ENCODE data around the gene GPR149.
"Not testable (repeated sequence)": the region's sequence is repeated elsewhere in the genome, so short reads cannot be mapped to it uniquely, and the experiment has no call there.

Gene GPR149

DNA sequence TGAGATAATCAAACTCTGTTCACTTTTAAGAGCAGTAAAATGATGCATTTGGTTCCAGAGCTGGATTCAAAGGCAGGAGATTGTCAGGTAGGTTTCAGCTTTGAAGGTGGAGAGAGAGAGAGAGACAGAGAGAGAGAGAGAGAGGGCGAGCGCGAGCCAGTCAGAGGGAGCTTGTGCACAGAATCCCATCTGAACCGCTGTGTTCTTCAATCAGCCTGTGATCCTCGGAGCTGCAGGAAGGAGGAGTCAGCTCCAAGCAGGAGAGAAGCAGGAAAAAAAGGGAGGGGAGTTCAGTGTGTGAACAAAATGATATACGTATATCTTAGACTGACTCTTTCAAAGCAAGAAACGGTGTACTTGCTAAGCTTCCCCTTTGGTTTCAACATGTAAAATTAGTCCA is at the start of gene GPR149:
TSS of gene GPR149 (minus strand) at position 177 of the 400 bp plus-strand sequence. CDS start 575 bp downstream, outside the sequence.
- no peak for DNase-seq (ENCODE audit: low read depth in 3 of 3)

DNA sequence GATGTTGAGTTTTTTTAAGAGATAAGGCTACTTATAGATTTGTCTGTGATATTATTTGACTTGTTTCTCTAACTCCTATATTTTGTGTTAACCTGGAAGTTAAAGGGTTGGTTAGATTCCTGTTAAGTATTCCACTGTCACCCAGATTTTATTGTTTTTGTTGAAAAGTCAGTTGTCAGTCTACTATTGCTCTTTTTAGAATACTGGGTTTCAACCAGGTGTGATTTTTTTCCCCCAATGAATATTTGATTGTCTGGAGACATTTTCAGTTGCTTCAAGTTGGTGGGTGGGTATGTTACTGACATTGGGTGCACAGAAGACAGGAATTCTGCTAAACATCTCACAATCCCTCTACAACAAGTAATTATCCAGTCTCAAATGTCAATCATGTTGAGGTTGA is 43.8 kb upstream of the GPR149 start:
- DNase-seq (ENCODE audit: low read depth in 3 of 3): no peak

- no peak for DNase-seq (ENCODE audit: low read depth in 3 of 3)
Observed at GRCh38 chr3:154469585-154469984, 39.6 kb upstream of the GPR149 start.

DNA sequence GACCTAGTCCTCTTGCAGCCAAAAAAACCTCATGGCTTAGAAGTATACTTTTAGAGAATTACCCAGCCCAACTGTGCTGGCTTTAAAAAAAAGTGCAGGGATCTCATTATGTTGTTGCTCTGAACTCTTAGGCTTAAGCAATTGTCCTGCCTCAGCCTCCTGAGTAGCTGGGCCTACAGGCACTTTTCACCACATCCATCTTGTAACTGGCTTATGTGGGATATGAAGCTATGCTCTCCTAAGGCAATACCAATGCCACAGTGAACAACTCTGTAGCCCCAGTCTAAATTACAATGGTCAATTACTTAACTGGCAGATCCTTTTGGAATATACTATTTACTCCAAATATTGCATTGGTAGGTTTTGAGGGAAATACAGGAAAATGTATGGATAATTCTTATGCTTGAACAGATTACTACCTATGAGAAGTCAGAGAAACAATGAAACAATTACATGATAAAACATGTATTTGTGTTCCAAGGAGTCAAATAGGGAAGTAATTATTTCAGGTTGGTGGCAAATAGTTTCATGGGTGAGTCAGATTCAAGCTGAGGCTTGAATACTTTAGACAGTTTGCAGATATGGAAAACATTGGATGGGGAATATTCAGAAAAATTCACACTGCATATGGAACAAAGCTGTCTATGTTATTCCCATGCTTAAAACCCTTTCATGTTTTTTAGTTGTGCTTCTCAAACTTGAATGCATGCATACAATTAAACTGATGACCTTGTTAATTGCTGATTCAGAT is 34.6 kb upstream of the GPR149 start:
- no peak for DNase-seq (ENCODE audit: low read depth in 3 of 3)

DNA sequence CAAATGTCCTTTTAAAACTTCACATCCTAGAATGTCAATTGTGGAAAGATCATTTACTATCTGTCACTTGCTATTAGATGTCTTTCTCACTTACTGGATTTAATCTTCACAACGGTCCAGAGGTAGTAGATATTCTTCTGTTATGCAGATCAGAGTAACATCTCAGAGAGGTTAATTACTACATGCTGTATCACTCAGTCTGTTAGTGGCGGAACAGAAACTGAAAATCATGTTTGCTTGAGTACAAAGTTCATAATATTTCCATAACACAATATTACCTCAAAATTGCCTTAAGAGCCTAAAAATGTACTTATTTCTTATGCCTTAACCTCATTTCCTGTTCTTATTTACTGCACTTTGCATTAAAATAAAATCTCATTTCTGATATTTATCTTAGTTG is 28.6 kb upstream of the GPR149 start:
- no peak for DNase-seq (ENCODE audit: low read depth in 3 of 3)

DNA sequence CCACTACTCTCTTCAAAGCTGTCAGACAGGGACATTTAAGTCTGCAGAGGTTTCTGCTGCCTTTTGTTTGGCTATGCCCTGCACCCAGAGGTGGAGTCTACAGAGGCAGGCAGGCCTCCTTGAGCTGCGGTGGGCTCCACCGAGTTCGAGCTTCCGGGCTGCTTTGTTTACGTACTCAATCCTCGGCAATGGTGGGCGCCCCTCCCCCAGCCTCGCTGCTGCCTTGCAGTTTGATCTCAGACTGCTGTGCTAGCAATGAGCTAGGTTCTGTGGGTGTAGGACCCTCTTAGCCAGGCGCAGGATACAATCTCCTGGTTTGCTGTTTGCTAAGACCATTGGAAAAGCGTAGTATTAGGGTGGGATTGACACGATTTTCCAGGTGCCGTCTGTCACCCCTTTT is 9.1 kb upstream of the GPR149 start:
- DNase-seq (ENCODE audit: low read depth in 3 of 3): not testable (repeated sequence)

DNA sequence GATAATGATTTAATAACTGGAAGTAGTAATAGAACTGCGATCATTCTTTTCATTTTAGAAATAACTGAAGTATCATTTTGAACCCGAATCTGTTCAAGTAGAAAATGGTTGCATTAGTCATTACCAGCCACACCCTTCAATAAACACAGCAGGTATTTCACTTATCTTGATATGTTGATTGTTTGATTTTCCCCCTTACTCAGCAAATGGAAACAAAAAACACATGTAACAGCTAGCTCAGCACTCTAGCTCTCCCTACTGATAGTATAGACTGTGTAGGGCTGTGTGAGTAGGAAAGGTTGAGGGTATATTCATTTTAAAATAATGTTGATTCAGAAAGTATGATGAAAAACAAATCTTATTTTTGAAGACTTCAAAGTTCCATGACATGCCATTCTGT is 1.1 kb upstream of the GPR149 start:
- no peak for DNase-seq (ENCODE audit: low read depth in 3 of 3)

DNA sequence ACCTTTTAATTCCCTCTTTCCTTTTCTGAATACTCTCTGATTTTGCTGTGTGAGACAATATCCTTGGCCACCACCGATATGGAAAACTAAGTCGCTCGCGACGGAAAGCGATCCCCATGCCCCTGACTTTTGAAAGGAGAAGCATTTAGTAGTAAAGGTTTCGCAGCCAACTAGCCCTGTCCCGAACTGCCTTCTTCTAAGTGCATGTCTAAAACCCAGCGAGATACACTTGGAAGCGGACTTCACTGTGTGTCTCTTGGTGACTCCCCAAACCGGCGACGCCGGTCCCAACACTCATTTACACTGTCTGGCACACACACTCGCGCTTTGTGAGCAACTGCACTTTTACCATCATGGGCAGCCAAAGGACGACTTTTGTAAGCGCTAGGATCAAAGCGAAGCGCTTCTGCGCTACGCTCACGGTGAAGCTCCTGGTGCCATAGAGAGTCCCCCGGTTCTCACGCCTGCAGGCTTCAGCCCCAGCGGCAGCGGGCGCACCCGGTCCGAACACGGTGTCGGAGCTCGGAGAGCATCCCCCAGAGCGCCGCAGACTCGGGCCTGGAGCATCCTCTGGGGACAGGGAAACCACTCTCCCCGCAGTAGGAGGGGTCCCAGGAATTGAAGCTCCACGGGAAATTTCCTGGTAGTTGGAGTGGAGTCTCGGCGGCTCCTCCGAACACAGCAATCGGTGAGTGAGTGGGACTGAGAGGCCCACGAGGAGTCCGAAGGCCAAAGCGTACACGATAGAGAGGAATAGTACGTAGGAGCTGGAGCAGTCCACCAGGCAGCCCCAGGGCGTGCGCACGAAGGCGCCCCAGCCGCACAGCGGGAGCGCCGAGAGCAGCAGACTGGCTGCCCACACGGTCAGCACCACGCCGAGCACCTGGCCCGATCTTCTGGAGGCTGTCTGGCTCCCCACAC is 1.4 kb downstream of the GPR149 start:
- no peak for DNase-seq (ENCODE audit: low read depth in 3 of 3)

DNA sequence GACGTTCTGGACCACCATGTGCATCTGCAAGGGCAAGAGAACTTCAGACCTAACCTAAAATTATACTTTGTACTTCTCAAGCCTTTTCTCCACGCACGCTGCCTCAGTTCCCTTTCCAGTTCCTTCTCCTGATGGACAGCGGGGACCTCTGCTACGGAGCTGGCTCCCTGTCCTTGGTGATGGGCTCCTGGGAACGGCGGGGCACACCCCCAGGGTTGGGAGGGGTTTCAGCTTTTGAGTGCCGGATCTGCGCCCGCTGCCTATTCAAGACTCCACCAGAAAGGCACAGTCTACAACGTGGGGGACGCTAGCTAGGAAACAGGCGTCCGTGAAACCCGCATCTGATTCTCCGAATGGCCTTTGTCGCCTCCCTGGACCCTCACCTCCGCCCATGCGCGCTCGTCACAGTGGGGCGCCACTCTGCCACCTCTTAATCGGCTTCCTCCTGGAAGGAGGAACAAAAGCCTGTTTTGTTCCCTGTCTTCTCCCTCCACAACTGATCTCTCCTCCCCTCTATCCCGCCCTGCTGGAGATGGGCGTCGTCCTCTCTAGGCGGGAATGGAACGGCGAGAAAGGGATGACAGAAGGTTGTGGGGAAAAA is 2.2 kb downstream of the GPR149 start:
- DNase-seq (ENCODE audit: low read depth in 3 of 3): no peak

GRCh38 chr3:154422694-154423093 is 7.3 kb downstream of the GPR149 start:
- no peak for DNase-seq (ENCODE audit: low read depth in 3 of 3)

- DNase-seq (ENCODE audit: low read depth in 3 of 3): no peak
Observed at GRCh38 chr3:154421083-154421482, 8.9 kb downstream of the GPR149 start.

GRCh38 chr3:154398084-154398967 is 31.7 kb downstream of the GPR149 start:
- DNase-seq (ENCODE audit: low read depth in 3 of 3): no peak

DNA sequence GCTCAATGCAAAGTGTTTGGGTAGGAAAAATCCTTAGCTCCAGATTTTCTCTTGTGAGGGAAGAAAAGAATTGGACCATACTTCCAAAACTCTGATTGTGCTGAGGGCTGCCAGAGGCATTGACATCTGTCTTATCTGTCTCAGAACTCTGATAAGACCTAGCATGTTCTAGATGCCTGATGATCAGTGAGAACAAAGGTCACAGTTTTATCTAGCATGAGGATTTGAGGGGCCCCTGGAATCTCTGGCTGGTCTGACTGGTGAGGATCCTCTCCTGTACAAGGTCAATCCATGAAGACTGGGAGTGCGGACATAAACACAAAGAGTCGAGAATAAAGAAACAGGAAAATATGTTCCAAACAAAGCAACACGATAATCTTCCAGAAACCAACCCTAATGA is 40.1 kb downstream of the GPR149 start:
- DNase-seq (ENCODE audit: low read depth in 3 of 3): no peak

GRCh38 chr3:154384479-154384878 is 45.5 kb downstream of the GPR149 start:
- DNase-seq (ENCODE audit: low read depth in 3 of 3): no peak

GRCh38 chr3:154378311-154378710 is 51.7 kb downstream of the GPR149 start:
- no peak for DNase-seq (ENCODE audit: low read depth in 3 of 3)

- DNase-seq (ENCODE audit: low read depth in 3 of 3): no peak
Observed at GRCh38 chr3:154367221-154367620, 62.8 kb downstream of the GPR149 start.

DNA sequence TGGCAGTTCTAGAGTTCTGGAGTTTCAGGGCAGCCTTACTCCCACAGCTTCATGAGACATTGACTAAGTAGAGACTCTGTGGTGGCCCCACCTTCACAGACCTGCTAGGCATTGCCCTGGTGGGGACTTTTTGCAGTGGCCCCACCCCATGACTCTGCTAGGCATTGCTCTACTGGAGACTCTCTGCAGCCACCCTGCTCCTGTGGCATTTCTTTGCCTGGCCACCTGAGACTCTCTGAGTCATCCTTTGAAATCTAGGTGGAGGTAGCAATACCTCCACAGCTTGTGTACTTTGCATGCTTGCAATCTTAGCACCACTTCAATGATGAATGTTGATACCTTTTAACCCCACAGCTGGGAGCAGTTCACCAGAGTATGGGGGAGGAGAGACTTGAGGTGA is 65.1 kb downstream of the GPR149 start:
- no peak for DNase-seq (ENCODE audit: low read depth in 3 of 3)

- DNase-seq (ENCODE audit: low read depth in 3 of 3): no peak
Observed at GRCh38 chr3:154361099-154361498, 68.9 kb downstream of the GPR149 start.

GRCh38 chr3:154356009-154356408 is 74.0 kb downstream of the GPR149 start:
- DNase-seq (ENCODE audit: low read depth in 3 of 3): no peak

GRCh38 chr3:154349223-154349622 is 80.8 kb downstream of the GPR149 start:
- DNase-seq (ENCODE audit: low read depth in 3 of 3): no peak

- no peak for DNase-seq (ENCODE audit: low read depth in 3 of 3)
Observed at GRCh38 chr3:154345422-154346122, 84.4 kb downstream of the GPR149 start.

All from stimulated activated CD4-positive, alpha-beta T cell treated with anti-CD3 and anti-CD28 coated beads, TNF-alpha, amount 100 ng/mL, for 48 hours (primary cell).